CD14-positive monocyte (primary cell): Measurements from ENCODE around the gene MOGAT2. TPM values are rescaled to one million over a fixed set of nuclear protein-coding genes. Genes with fewer than 3 reads are reported as not detected.

Experiments used
- DNase-seq, 3 donors: peaks; one replicate each; pipeline ENCODE4 v3.0.0-alpha.2; 2011 to 2022
- H2AFZ ChIP-seq: 2 replicates; pipeline ENCODE4 v1.6.0; 2012; ENCODE audit warnings: mild to moderate bottlenecking, low read depth, low read length, inconsistent platforms; ENCODE audit not compliant: insufficient read depth, poor library complexity, severe bottlenecking
- H3K27ac ChIP-seq, 2 donors: 1 replicate in 1 of 2; 2 replicates in 1 of 2; pipeline ENCODE4 v1.5.1; 2012 to 2013; ENCODE audit warnings: low read length in 2 of 2, control low read depth in 1 of 2, inconsistent platforms in 1 of 2, low read depth in 1 of 2, mild to moderate bottlenecking in 1 of 2
- H3K27me3 ChIP-seq, 2 donors: one replicate each; pipeline versions ENCODE4 v1.6.0 to v1.6.1; 2011 to 2013; ENCODE audit warnings: low read length in 2 of 2; ENCODE audit not compliant: control insufficient read depth in 2 of 2, insufficient read depth in 2 of 2
- H3K36me3 ChIP-seq, 2 donors: replicated peaks in 1 of 2; 1 replicate in 1 of 2; 2 replicates in 1 of 2; pipeline versions ENCODE4 v1.5.1 to v1.6.1; 2012 to 2013; ENCODE audit warnings: low read length in 2 of 2, control low read depth in 1 of 2, inconsistent platforms in 1 of 2, mild to moderate bottlenecking in 1 of 2; ENCODE audit not compliant: insufficient read depth in 2 of 2, control insufficient read depth in 1 of 2
- H3K4me1 ChIP-seq, 2 donors: 1 replicate in 1 of 2; 2 replicates in 1 of 2; pipeline versions ENCODE4 v1.5.1 to v1.6.1; 2012 to 2013; ENCODE audit warnings: low read length in 2 of 2, control low read depth in 1 of 2, inconsistent platforms in 1 of 2, mild to moderate bottlenecking in 1 of 2, moderate library complexity in 1 of 2; ENCODE audit not compliant: insufficient read depth in 2 of 2, control insufficient read depth in 1 of 2
- H3K4me2 ChIP-seq: replicated peaks from 2 replicates; pipeline ENCODE3; 2012; ENCODE audit warnings: low read length, moderate library complexity, mild to moderate bottlenecking; ENCODE audit not compliant: poor library complexity, severe bottlenecking; ENCODE audit errors: extremely low read depth
- H3K4me3 ChIP-seq, 3 experiments: fragments of 200-600 bp in 1 of 3; sonication (generic) in 1 of 3; replicated peaks in 1 of 3; 1 replicate in 2 of 3; 2 replicates in 1 of 3; pipeline ENCODE4 v1.5.1; 2011 to 2013; ENCODE audit warnings: low read length in 3 of 3, mild to moderate bottlenecking in 3 of 3, control low read depth in 2 of 3, low read depth in 2 of 3, inconsistent platforms in 1 of 3, moderate library complexity in 1 of 3
- H3K79me2 ChIP-seq: 2 replicates; pipeline ENCODE4 v1.6.0; 2012; ENCODE audit warnings: mild to moderate bottlenecking, control low read depth, inconsistent platforms, low read length, moderate library complexity; ENCODE audit not compliant: insufficient read depth
- H3K9ac ChIP-seq: 2 replicates; pipeline ENCODE4 v1.6.0; 2017; ENCODE audit warnings: low read length, mild to moderate bottlenecking; ENCODE audit not compliant: insufficient read depth, poor library complexity, severe bottlenecking
- H3K9me3 ChIP-seq, 2 donors: replicated peaks in 1 of 2; 1 replicate in 1 of 2; 2 replicates in 1 of 2; pipeline versions ENCODE4 v1.5.1 to v1.6.1; 2012 to 2013; ENCODE audit warnings: low read length in 2 of 2, control low read depth in 1 of 2; ENCODE audit not compliant: control insufficient read depth in 1 of 2, insufficient read depth in 1 of 2
- H4K20me1 ChIP-seq: 2 replicates; pipeline ENCODE4 v1.6.0; 2012; ENCODE audit warnings: mild to moderate bottlenecking, low read length, control low read depth, moderate library complexity; ENCODE audit not compliant: insufficient read depth
- H3K27ac Mint-ChIP-seq, 7 donors: one replicate each; pipeline ENCODE4 v1.8.0; 2020; ENCODE audit warnings: mild to moderate bottlenecking in 7 of 7, mixed read lengths in 7 of 7, moderate library complexity in 6 of 7, inconsistent platforms in 2 of 7
- H3K27me3 Mint-ChIP-seq, 3 donors: one replicate each; pipeline ENCODE4 v1.8.0; 2021 to 2022; ENCODE audit warnings: low read depth in 3 of 3, mild to moderate bottlenecking in 3 of 3, mixed read lengths in 3 of 3, moderate library complexity in 3 of 3, inconsistent platforms in 1 of 3
- H3K36me3 Mint-ChIP-seq, 2 donors: one replicate each; pipeline ENCODE4 v1.8.0; 2020; ENCODE audit warnings: mixed read lengths in 2 of 2, inconsistent platforms in 1 of 2, mild to moderate bottlenecking in 1 of 2
- H3K4me1 Mint-ChIP-seq: one replicate; pipeline ENCODE4 v1.8.0; 2020; ENCODE audit warnings: mild to moderate bottlenecking, mixed read lengths
- H3K4me3 Mint-ChIP-seq, 2 donors: one replicate each; pipeline ENCODE4 v1.8.0; 2020; ENCODE audit warnings: mild to moderate bottlenecking in 2 of 2, mixed read lengths in 2 of 2, moderate library complexity in 1 of 2
- H3K9me3 Mint-ChIP-seq, 7 donors: one replicate each; pipeline ENCODE4 v1.8.0; 2020 to 2022; ENCODE audit warnings: mixed read lengths in 7 of 7, mild to moderate bottlenecking in 6 of 7, moderate library complexity in 6 of 7, inconsistent platforms in 2 of 7
- CTCF ChIP-seq: fragments of 200-600 bp; IDR thresholded peaks from one replicate; pipeline ENCODE4 v1.8.0; 2022; ENCODE audit warnings: antibody characterized with exemption, mild to moderate bottlenecking
- WGBS: methylation state at CpG from one replicate; pipeline ENCODE4 v1.1.5; 2013; ENCODE audit warnings: missing lambda C conversion rate; ENCODE audit not compliant: insufficient coverage; 5-methylcytosine and 5-hydroxymethylcytosine counted together
- intact Hi-C, 2 donors: fragments of 100-400 bp; cut with micrococcal nuclease; formaldehyde crosslinking; loops; one replicate each; pipeline versions ENCODE4 v1.15.0 to v1.15.1; 2023
- polyA minus RNA-seq: library from RNA; depleted of rRNA, polyadenylated mRNA; stranded (reverse); fragments of >200 nt; gene quantifications from 2 replicates; pipeline ENCODE4 v1.2.3, GENCODE V29; 2012
- polyA plus RNA-seq, 3 donors: library from polyadenylated mRNA; depleted of rRNA in 1 of 3; unstranded in 2 of 3; stranded (reverse) in 1 of 3; fragments of 300-500 nt in 2 of 3; fragments of >200 nt in 1 of 3; fragmentation: Illumina TruSeq in 2 of 3; gene quantifications; 1 replicate in 2 of 3; 2 replicates in 1 of 3; pipeline ENCODE4 v1.2.3, GENCODE V29; 2012 to 2021
- total RNA-seq, 12 experiments: library from RNA in 1 of 12; stranded (reverse) in 1 of 12; fragments of 120-200 nt in 1 of 12; gene quantifications; one replicate each; pipeline ENCODE4 v1.2.4 and lab custom pipeline; 2013 to 2026; ENCODE audit warnings: mixed read lengths in 6 of 12, inconsistent platforms in 1 of 12

MOGAT2 gene
- total RNA-seq (2013) = not detected
- polyA plus RNA-seq (not detected), polyA minus RNA-seq (not detected in 2 replicates), total RNA-seq (lab: John Stamatoyannopoulos, UW) (0 to 1.3 (median 0.05) reads per million in 11 experiments)

DNA sequence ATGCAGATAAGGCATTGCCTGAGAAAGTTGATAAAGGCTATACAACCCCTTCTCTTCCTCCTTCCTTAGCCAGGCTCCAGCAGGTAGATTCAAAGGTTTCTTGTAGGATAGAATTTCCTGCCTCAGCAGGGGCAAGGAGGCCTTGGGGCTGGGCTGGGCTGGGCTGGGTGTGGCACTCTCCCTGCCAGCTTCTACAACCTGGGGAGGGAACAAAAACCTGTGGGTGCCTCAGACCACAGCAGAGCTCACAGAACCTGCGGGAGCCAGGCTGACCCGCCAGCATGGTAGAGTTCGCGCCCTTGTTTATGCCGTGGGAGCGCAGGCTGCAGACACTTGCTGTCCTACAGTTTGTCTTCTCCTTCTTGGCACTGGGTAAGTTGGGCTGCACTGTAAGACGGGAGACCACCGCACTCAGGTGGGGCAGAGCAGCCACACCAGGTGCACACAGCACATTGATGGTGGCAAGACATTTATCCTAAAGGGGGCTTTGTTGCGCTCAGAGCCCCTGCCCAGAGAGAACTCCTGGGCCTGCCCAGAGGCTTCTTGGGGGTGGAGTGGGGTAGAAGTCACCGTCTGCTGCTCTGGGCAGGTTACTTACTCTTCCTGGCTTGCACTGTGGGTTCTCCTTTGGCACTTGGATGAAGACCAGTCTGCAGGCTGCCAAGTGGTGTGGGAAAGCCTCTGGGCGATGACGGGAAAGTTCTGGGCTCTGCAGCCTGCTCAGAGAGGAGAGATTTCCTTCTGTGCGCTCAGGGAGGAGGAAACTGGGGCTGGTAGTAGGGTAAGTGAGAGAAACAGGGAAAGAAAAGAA is at the start of gene MOGAT2:
TSS of gene MOGAT2 (plus strand) at position 231 of the 811 bp plus-strand sequence. CDS start at position 282, 51 bp downstream.
- no peaks in the 10 kb centered on the region for H3K79me2 ChIP-seq
- H3K27me3 Mint-ChIP-seq = peaks cover 2 to 8% (median 7%) of the 10 kb centered on the region in 3 donors
- 84% methylated on average over 12 of the region's 13 CpGs for WGBS
- H3K4me1 Mint-ChIP-seq = peaks cover 1% of the 10 kb centered on the region
- H3K4me2 ChIP-seq = no peak within 1 kb of the TSS
- no peaks in the 10 kb centered on the region for H3K36me3 ChIP-seq
- H3K9me3 Mint-ChIP-seq = no peaks in the 10 kb centered on the region
- H3K4me3 Mint-ChIP-seq = no peak within 1 kb of the TSS
- H3K9me3 ChIP-seq = no peaks in the 10 kb centered on the region
- no peak within 1 kb of the TSS for H3K9ac ChIP-seq
- no peaks in the 10 kb centered on the region for H3K27me3 ChIP-seq
- no peaks in the 10 kb centered on the region for H4K20me1 ChIP-seq
- no peak for DNase-seq
- H3K4me3 ChIP-seq = no peak within 1 kb of the TSS
- H2AFZ ChIP-seq = no peak within 1 kb of the TSS
- H3K4me1 ChIP-seq = no peaks in the 10 kb centered on the region
- no peak for TF ChIP-seq CTCF
- no peaks in the 10 kb centered on the region for H3K36me3 Mint-ChIP-seq
- intact Hi-C loops = no loop called here
- peak within 1 kb of the TSS in 1 of 7 donors; percentile 6 for H3K27ac Mint-ChIP-seq
- no peak within 1 kb of the TSS for H3K27ac ChIP-seq

GRCh38 chr11:75668451-75669297 is 49.0 kb upstream of the MOGAT2 start, which contains the start of gene MAP6:
Gene MAP6 (minus strand): TSS chr11:75669038. CDS start chr11:75668369, 669 bp downstream.
- Histone ChIP-seq H3K27ac (no peak within 1 kb of the TSS), H3K36me3 (no peaks in the 10 kb centered on the region), H3K4me3 (peak within 1 kb of the TSS in 1 of 3 experiments; percentile 51), H4K20me1 (no peaks in the 10 kb centered on the region), H3K4me1 (peaks cover 13 to 21% of the 10 kb centered on the region in 2 donors), H3K4me2 (peak within 1 kb of the TSS; percentile 62), H3K9me3 (peaks cover 6 to 29% of the 10 kb centered on the region in 2 donors), H3K9ac (no peak within 1 kb of the TSS), H2AFZ (peak within 1 kb of the TSS; percentile 63), H3K27me3 (peaks cover 82 to 83% of the 10 kb centered on the region in 2 donors), H3K79me2 (no peaks in the 10 kb centered on the region)
- peak within 1 kb of the TSS; percentile 73 to 91 for H3K4me3 Mint-ChIP-seq
- under 1% methylated on average over 66 of the region's 72 CpGs for WGBS
- TF ChIP-seq CTCF = no peak
- intact Hi-C loops = no loop called here
- H3K9me3 Mint-ChIP-seq = peaks cover 4 to 29% (median 18%) of the 10 kb centered on the region in 7 donors
- H3K4me1 Mint-ChIP-seq = peaks cover 14% of the 10 kb centered on the region
- peak within 1 kb of the TSS in 1 of 7 donors; percentile 59 for H3K27ac Mint-ChIP-seq
- H3K36me3 Mint-ChIP-seq = peaks cover 0 to 7% of the 10 kb centered on the region in 2 donors
- peak in 1 of 3 donors; percentile 10 for DNase-seq
- H3K27me3 Mint-ChIP-seq = peaks cover 69 to 87% (median 71%) of the 10 kb centered on the region in 3 donors
